ENCODE measurements around the gene RABL2B.

RABL2B gene

DNA sequence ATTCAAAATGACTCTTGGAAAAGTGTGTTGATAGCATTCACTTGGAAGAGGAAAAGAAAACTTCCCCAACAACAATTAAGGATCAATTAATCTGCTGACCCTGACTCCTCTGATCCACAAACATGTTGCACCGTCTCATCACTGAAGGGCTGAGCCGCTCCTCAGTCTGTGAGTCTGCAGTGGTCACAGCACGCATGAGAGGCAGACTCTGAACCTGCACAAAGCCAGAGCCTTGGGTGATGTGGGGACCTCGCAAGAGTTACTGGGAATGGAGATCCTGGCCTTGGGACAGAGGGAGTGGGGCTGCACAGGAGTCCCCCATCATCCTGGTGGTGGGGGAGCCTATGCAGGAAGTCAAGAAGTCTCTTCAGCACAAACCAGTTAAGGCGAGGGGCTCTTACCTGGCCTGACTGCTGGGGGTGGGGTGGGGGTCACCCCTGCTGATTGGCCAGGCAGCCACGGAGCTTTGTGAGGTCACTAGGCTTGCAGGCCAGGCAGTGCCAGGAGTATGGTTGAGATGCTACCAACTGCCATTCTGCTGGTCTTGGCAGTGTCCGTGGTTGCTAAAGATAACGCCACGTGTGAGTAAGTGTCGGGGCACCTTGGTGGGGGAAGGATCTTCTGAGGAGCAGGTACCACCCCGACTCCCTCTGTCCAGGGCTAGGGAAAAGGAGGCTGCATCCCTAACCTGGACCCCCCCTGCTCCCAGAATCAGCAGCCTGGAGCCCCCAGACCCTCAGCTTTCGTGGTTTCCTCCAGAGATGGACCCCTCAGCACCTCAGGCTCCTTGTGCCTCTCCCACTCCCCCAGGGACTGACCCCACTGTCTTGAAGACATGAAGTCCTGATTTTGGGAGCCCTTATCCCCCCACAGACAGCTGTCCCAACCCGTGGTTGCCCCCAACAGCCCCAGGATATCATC is 45.4 kb downstream of the RABL2B start, which contains the start of gene ACR:
TSS of gene ACR (plus strand) at position 477 of the 921 bp plus-strand sequence. CDS start at position 509, 32 bp downstream.
- no peak for DNase-seq

GRCh38 chr22:50735739-50736030 is 47.8 kb downstream of the RABL2B start:
- no peak for DNase-seq

- DNase-seq, result no peak
Measured at GRCh38 chr22:50734986-50735738, 48.3 kb downstream of the RABL2B start.

DNA sequence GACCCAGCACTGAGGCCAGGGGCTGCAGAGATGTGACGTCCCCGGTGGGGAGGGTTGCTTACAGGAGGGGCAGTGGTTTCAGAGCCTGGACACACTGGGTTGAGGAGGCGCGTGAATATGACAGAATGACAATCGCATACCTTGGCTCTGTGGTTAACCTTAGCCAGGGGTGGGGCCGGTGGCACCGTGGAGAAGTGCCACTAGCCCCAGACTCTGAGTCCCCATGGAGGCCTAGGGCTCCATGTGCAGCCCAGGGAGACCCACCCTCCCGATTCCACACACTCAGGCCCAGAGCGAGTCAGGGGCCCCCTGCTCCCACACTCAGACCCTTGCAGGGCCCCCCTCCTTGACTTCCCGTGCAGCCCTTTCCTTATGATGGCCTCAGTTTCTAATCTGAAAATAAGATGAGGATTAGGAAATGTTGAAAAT is 49.1 kb downstream of the RABL2B start:
- DNase-seq, result no peak

- no peak for DNase-seq
Measured at GRCh38 chr22:50733521-50734342, 49.7 kb downstream of the RABL2B start.

DNA sequence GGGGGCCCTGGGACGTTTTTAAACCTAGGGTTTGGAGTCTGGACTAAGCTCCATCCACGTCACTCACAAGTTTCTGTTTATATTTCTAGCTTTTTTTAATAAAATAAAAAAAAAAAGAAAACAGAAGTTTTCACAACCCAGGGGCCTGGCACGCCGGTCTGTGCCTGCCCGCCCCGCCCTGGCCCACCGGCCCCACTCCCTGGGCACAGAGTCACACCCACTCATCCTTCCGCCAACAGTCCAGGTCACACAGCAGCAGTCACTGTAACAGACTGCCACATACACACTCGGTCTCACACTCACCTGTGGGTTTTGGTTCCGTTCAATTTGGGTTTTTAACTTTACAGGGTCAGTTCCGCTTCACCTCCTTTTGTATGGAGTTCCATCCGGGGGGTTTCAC is 50.8 kb downstream of the RABL2B start:
- DNase-seq, result no peak

GRCh38 chr22:50731811-50732624 is 51.4 kb downstream of the RABL2B start:
- peak; percentile 7 for DNase-seq

- DNase-seq, result no peak
Measured at GRCh38 chr22:50730941-50731661, 52.3 kb downstream of the RABL2B start.

GRCh38 chr22:50730013-50730891 is 53.2 kb downstream of the RABL2B start:
- DNase-seq, result no peak

- DNase-seq, result no peak
Measured at GRCh38 chr22:50729391-50730012, 53.9 kb downstream of the RABL2B start.

DNA sequence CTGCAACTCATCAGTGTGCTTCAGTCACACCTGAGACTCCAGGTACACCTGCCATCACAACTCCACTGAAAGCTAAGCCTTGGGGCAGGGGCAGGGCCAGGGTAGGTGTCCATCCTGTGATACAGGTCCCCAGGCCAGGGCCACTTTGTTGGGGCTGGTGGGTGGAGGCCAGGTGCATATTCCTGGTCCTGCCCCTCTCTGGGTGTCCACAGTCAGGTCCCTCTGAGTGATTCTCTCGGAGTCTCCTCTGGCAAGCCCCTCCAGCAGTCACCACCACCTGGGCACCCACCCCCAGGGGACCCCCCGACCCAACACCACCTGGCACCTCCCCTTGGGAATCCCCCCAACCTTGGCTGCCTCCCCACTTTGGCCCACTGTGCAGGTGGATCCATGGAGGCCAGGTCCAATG is 54.9 kb downstream of the RABL2B start:
- no peak for DNase-seq

DNA sequence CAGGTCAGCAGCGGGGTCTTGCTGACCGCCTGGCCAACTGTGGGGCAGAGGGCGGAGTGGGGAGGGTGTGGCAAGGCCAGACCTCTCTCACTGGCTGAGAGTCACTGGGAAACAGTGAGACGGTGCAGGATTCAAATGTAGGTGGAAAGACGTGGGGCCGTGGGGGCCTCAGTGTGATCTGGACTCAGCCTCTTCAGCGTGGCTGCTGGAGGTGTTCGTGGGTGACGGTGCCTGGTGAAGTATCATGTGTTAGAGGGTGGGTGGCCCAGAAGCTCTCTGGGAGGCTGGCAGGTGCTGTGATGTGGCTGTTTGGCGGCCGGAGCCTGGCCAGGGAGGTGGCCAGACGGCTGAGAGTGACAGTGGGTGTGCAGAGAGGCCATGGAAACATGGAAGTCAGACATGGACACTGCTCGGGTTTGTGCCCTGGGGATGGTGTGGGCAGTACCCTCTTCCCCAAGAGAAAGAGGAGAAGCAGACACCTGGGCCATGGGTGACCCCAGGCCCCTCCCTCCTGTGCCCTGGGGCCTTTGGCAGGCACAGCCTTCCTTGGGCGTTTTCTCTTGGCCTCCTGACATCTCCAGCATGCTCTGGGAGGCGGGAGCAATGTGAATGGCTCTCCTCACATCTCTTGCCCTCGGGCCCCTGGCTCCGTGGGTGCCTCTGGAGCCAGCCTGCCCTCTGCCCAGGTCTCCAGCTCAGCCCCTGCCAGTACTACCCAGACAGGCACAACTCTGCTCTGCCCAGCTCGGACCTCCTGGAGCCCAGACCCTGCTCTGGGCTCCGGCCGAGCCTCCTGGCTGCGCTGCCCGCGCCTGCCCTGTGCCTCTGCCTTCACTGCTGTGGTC is 55.5 kb downstream of the RABL2B start:
- DNase-seq, result no peak

- DNase-seq, result no peak
Measured at GRCh38 chr22:50726643-50727340, 56.6 kb downstream of the RABL2B start.

DNA sequence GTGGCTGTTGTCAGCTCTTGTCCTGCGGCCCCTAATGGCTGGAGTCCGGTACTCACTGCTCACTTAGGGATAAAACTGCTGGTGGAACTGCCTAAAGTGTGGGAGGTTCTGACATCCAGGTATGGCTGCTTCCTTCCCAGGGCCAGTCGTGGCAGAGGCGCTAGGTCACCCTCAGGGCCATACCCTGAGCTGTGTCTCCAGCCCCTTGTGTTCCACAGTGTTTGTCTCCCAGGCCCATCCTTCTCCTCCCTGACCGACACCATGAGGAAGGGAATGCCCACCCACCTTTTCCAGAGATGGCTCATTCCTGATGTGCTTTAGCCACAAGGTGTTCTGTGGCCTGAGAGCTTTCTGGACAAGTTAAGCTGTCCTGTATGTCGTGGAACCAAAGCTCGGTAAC is 57.8 kb downstream of the RABL2B start:
- DNase-seq, result no peak

DNA sequence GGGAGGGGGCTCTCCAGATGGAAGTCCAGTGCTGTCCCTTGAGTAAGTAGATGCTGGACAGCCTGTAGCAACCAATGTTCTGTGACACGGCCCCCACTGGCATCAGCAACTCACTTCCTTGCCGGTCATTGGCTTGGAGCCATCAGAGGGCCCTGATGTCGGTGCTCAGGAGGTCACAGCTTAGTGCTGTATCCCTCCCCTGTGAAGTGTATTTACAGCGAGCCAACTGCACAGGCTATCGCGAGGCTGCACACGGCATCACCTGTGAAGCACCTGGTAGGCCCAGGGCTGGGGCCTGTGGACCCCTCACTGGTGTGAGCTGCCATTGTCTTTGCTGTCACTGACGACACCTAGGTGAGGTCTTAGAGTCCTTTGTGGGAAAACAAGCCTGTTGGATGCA is 58.8 kb downstream of the RABL2B start:
- DNase-seq, result no peak

GRCh38 chr22:50723991-50724390 is 59.4 kb downstream of the RABL2B start:
- no peak for DNase-seq

- DNase-seq, result no peak
Measured at GRCh38 chr22:50722716-50723428, 60.6 kb downstream of the RABL2B start.

Measured in NCI-H1092 treated with DMSO at 0.1 percent for 48 hours (cell line).